Right renal cortex interstitium (tissue), 3 donors: ENCODE results near the gene ZNF318. TPM values are rescaled to one million over a fixed set of nuclear protein-coding genes. Genes with fewer than 3 reads are reported as not detected.
A peak's percentile ranks its signal among the peaks of the same experiment; 100 is the strongest.
"Not testable (repeated sequence)": the region's sequence is repeated elsewhere in the genome, so short reads cannot be mapped to it uniquely, and the experiment has no call there.

Experiments
- DNase-seq, 3 donors: peaks; one replicate each; pipeline ENCODE4 v3.0.0-alpha.2; 2013; ENCODE audit warnings: low read depth in 3 of 3, low spot score in 2 of 3
- polyA plus RNA-seq, 3 donors: library from polyadenylated mRNA; unstranded; fragments of 120-200 nt; gene quantifications; one replicate each; pipeline ENCODE4 v1.2.1, GENCODE V29; 2013; ENCODE audit not compliant: insufficient read length in 3 of 3

Gene ZNF318
- polyA plus RNA-seq: 10 to 100 TPM; 24.8 to 30.9 (median 27.0) TPM

GRCh38 chr6:43369174-43370002 is at the start of gene ZNF318:
ZNF318 (minus strand) TSS chr6:43369647; CDS start chr6:43369365, 282 bp downstream.
- peak; percentile 85 to 95 (median 91) for DNase-seq

GRCh38 chr6:43416935-43417334 is 47.5 kb upstream of the ZNF318 start:
- no peak for DNase-seq

- DNase-seq: not testable (repeated sequence)
Measured at GRCh38 chr6:43415275-43415674, 45.8 kb upstream of the ZNF318 start.

- DNase-seq: no peak
Measured at GRCh38 chr6:43413002-43413401, 43.6 kb upstream of the ZNF318 start.

- DNase-seq: no peak
Measured at GRCh38 chr6:43412541-43412940, 43.1 kb upstream of the ZNF318 start.

GRCh38 chr6:43410776-43411175 is 41.3 kb upstream of the ZNF318 start:
- not testable (repeated sequence) for DNase-seq

GRCh38 chr6:43408259-43408658 is 38.8 kb upstream of the ZNF318 start:
- DNase-seq: no peak

GRCh38 chr6:43407296-43407695 is 37.8 kb upstream of the ZNF318 start:
- no peak for DNase-seq

- DNase-seq: no peak
Measured at GRCh38 chr6:43405354-43405753, 35.9 kb upstream of the ZNF318 start.

GRCh38 chr6:43402820-43403219 is 33.4 kb upstream of the ZNF318 start:
- DNase-seq: no peak

- DNase-seq: no peak
Measured at GRCh38 chr6:43401730-43402129, 32.3 kb upstream of the ZNF318 start.

GRCh38 chr6:43399932-43400487 is 30.6 kb upstream of the ZNF318 start:
- DNase-seq: no peak

GRCh38 chr6:43396408-43397149 is 27.1 kb upstream of the ZNF318 start:
- no peak for DNase-seq

- no peak for DNase-seq
Measured at GRCh38 chr6:43395776-43396175, 26.3 kb upstream of the ZNF318 start.

GRCh38 chr6:43394982-43395381 is 25.5 kb upstream of the ZNF318 start:
- DNase-seq: no peak

GRCh38 chr6:43393602-43394001 is 24.2 kb upstream of the ZNF318 start:
- no peak for DNase-seq

GRCh38 chr6:43393133-43393532 is 23.7 kb upstream of the ZNF318 start:
- not testable (repeated sequence) for DNase-seq

GRCh38 chr6:43391440-43392031 is 22.1 kb upstream of the ZNF318 start:
- DNase-seq: no peak

GRCh38 chr6:43390753-43391439 is 21.4 kb upstream of the ZNF318 start:
- not testable (repeated sequence) for DNase-seq

- no peak for DNase-seq
Measured at GRCh38 chr6:43389730-43390295, 20.4 kb upstream of the ZNF318 start.
